Measurements from ENCODE around the gene MOV10L1.
A peak's percentile ranks its signal among the peaks of the same experiment; 100 is the strongest.

Gene MOV10L1

DNA sequence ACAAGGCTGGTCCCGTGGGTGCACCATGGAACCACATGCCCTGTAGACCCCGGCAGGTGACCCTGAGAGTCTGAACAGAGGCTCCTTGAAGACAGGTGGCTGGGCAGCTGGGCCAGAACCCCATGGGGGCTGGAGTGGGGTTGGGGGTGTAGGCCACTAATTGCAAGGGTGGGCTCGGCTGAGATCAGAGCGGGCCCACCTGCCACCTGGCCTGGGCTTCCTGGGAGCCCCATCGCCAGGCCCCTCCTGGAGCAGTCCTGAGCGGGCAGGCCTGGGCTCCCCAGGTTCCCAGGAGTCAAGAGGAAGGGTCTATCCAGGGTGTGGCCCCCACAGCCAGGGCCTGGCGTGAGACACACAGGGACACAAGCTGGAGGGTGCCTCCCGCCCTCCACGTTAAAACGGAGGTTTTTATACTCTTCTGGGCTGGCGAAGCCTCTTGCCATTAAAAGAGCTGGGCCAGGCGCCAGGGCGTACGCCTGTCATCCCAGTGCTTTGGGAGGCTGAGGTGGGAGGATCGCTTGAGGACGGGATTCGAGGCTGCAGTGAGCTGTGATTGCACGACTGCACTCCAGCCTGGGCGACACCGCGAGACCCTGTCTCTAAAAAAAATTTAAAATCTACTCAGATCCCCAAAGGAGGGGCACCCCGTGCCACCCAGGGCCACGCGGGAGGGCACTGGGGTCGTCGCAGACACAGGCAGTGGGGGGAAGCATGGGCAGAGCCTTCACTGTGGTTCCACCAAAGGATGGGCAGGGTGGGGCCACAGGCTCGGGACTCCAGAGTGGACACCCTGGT, 91.1 kb downstream of the MOV10L1 start:
- Histone ChIP-seq H2AFZ (ENCODE audit: low read depth, low read length) (no peak overlapping the region), H3K4me1 (ENCODE audit: insufficient read depth, low read length) (no peaks in the 10 kb centered on the region), H3K9me3 (ENCODE audit: low read length) (peaks cover 4% of the 10 kb centered on the region), H3K27me3 (ENCODE audit: insufficient read depth, low read length) (no peaks in the 10 kb centered on the region), H3K4me3 (ENCODE audit: low read length) (no peak overlapping the region), H3K36me3 (ENCODE audit: insufficient read depth, low read length) (no peaks in the 10 kb centered on the region)

DNA sequence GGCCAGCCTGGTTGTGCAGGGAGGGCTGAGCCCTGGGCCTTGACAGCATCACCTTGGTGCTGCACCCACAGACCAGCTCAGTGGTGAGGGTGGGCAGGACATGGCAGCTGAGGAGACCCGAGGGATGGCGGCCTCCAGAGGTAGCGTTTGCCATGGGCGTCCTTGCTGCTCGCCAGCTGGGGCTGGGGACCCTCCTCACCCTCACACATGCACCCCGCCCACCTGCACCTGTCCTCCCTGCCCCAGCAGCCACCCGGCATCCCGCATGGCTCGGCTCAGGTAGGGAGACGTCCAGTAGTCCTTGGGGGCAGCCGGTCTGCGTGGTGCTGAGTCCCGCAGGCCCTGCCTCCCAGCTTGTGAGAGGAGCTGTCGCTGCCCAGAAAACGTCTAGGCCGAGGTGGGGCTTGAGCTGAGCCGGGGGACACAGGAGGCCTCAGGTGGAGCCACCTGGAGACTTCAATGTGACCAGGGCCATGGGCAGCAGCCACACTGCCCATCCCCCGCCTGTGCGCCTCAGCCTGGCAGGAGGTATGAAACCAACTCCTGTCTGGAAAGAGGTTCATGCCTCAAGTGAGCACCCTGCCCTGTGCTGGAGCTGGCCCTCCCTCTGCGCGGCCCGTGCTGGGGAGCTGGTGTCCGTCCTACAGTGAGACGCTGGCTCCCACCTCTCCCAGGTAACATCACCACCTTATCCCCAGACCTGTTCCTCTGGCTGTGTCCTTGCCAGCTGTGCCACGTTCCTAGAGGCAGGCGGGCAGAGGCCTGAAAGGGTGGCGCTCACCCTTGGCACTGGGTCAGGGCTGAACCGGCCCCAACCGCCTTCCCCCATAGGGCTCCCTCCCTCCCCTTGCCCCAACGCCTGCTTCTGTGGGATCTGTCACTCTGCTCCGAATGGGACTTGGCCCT, 92.6 kb downstream of the MOV10L1 start:
- no peaks in the 10 kb centered on the region for H3K27me3 ChIP-seq (ENCODE audit: insufficient read depth, low read length)
- peaks cover 2% of the 10 kb centered on the region for H3K9me3 ChIP-seq (ENCODE audit: low read length)
- no peaks in the 10 kb centered on the region for H3K36me3 ChIP-seq (ENCODE audit: insufficient read depth, low read length)
- H3K4me3 ChIP-seq (ENCODE audit: low read length), result no peak overlapping the region
- H2AFZ ChIP-seq (ENCODE audit: low read depth, low read length), result no peak overlapping the region
- H3K4me1 ChIP-seq (ENCODE audit: insufficient read depth, low read length), result peaks cover 5% of the 10 kb centered on the region

DNA sequence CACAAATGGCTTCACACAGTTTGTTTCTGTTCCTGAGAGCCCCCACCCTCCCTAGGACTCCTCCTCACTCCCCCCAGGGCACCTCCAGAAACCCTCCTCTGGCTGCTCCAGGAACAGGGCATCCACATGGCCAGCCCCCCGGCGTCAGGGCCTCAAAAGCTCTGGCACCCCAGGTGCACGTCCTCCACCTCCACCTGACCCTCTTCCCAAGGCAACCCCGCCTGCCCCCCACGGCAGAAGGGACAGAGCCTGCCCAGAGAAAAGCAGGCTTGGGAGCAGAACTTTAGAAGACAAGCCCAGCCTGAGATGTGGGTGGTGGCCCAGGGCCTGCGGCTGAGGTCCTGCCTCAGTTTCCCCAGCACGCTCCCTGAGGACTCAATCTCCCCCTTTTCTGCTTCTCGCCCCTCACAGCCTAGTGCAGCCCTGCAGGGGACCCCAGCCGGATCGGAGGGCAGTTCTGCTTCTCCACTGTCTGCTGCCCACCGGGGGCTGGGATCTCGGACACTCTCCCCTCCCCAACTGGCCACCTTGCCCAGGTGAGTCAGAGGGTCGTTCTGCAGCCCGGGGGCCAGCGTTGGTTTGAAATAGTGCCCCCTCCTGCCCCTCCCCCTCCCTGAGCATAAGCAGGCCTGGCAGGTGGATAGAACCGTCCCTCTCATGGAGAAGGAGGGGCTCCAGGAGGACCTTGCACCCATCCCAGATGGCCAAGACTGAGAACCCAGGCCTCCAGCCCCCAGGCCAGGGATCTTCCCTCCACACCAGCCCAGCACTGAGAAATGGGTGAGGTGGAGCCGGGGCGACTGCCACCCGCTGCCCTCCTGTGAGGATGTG, 93.5 kb downstream of the MOV10L1 start:
- Histone ChIP-seq H2AFZ (ENCODE audit: low read depth, low read length) (no peak overlapping the region), H3K27me3 (ENCODE audit: insufficient read depth, low read length) (no peaks in the 10 kb centered on the region), H3K9me3 (ENCODE audit: low read length) (no peaks in the 10 kb centered on the region), H3K36me3 (ENCODE audit: insufficient read depth, low read length) (no peaks in the 10 kb centered on the region), H3K4me1 (ENCODE audit: insufficient read depth, low read length) (peaks cover 5% of the 10 kb centered on the region), H3K4me3 (ENCODE audit: low read length) (no peak overlapping the region)

DNA sequence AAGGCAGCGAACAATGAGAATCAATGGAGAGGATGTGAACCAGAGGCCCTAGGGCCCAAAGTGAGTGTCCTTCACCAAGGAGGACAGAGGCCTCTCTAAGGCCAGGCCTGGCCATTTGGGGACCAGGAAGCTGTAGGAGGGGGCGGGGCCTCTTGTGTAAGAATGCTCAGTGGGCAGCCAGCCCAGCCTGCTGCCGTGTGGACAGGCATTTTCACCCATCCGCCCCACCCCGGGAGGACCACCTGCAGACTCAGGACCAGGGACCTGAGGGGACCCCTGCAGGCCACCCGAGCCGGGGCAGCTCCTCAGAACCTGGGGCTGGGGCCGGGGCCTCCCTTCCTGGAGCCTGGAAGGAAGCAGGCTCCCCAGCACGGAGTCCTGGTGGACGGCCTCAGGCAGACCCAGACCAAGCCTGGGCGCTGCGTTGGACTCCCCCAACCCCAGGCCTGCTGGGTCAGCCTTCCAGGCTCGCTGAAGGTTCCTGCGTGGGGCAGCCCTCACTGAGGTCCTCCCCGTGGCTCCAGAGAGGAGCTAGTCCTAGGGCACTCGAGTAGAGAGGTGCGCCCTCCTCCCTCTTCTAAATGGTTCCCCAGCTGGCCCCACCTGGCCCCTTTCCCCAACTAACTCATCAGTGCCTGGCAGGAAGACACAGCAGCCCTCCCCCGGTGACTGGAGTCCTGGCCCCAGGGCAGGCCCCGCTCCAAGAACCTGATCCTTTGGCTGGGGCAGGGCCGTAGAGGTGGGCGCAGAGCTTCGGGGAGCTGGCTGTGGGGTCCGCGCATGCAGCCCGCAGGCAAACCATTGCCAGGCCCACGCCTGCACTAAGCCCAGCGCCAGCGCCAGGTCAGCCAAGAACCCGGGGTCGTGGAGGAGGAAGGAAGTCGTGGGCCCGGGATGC, 94.4 kb downstream of the MOV10L1 start:
- Histone ChIP-seq H3K4me1 (ENCODE audit: insufficient read depth, low read length) (peaks cover 5% of the 10 kb centered on the region), H2AFZ (ENCODE audit: low read depth, low read length) (no peak overlapping the region), H3K27me3 (ENCODE audit: insufficient read depth, low read length) (no peaks in the 10 kb centered on the region), H3K9me3 (ENCODE audit: low read length) (no peaks in the 10 kb centered on the region), H3K36me3 (ENCODE audit: insufficient read depth, low read length) (no peaks in the 10 kb centered on the region), H3K4me3 (ENCODE audit: low read length) (no peak overlapping the region)

DNA sequence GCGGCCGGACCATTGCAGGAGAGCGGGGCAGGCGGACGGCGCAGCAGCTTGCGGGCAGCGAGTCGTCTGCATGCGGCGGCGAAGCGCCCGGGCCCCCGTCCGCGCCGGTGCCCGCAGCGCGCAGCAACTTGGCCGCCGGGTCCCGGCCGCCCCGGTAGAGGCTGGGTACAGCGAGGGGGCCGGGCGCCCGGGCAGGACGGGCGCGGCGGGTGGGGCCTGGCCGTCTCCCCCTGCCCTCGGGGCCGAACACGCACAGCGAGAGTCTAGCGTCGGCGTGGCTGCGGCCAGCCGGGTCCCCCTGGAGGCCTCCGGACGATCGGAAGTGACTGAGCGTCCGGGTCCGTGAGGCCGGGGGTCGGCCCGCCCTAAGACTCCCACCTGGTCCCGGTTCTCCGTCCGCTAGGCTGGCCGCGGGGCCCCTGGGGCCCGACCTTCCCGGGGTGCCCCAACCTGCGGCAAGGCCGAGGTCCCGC, 95.1 kb downstream of the MOV10L1 start:
- no peaks in the 10 kb centered on the region for H3K36me3 ChIP-seq (ENCODE audit: insufficient read depth, low read length)
- H3K4me3 ChIP-seq (ENCODE audit: low read length), result no peak overlapping the region
- peaks cover 5% of the 10 kb centered on the region for H3K4me1 ChIP-seq (ENCODE audit: insufficient read depth, low read length)
- H2AFZ ChIP-seq (ENCODE audit: low read depth, low read length), result no peak overlapping the region
- H3K9me3 ChIP-seq (ENCODE audit: low read length), result no peaks in the 10 kb centered on the region
- H3K27me3 ChIP-seq (ENCODE audit: insufficient read depth, low read length), result no peaks in the 10 kb centered on the region

DNA sequence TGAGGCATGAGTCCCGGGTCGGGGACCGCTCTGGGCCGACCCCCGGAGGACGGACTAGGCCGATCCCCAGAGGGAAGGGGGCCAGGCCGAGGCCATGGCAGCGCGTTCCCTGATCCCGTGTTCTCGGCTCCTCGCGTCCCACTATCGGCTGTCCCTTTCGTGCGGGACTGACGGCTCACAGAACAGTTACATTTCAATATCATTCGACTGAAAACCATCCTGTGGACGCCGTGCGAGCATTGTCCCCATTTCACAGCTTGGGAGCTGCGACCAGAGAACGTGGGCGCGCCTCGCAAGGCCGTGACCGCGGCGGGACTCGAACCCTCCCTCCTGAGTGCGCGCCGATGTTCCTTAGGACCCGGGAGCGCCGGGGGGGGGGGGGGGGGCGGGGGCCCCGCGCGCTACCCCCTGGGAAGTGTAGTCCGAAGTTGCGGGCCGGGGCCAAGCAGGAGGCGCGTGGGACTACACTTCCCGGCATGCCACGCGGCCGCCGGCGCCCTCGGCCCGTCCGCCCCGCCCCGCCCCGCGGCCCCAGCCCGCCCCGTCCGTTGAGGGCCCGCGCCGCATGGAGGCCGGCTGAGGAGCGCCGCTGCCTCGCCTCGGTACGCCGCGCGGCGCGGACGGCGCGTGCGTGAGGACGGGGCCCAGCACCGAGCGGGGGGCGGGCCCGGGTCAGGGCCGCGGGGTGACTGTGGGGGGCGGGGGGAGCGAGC, 95.7 kb downstream of the MOV10L1 start, which contains the start of gene TRABD:
TRABD (plus strand) TSS at position 539 of the 713 bp plus-strand sequence. CDS start 7,148 bp downstream, outside the sequence.
- Histone ChIP-seq H3K4me1 (ENCODE audit: insufficient read depth, low read length) (peaks cover 5% of the 10 kb centered on the region), H3K36me3 (ENCODE audit: insufficient read depth, low read length) (no peaks in the 10 kb centered on the region), H3K9me3 (ENCODE audit: low read length) (no peaks in the 10 kb centered on the region), H2AFZ (ENCODE audit: low read depth, low read length) (peak within 1 kb of the TSS; percentile 43), H3K4me3 (ENCODE audit: low read length) (peak within 1 kb of the TSS; percentile 70), H3K27me3 (ENCODE audit: insufficient read depth, low read length) (no peaks in the 10 kb centered on the region)

DNA sequence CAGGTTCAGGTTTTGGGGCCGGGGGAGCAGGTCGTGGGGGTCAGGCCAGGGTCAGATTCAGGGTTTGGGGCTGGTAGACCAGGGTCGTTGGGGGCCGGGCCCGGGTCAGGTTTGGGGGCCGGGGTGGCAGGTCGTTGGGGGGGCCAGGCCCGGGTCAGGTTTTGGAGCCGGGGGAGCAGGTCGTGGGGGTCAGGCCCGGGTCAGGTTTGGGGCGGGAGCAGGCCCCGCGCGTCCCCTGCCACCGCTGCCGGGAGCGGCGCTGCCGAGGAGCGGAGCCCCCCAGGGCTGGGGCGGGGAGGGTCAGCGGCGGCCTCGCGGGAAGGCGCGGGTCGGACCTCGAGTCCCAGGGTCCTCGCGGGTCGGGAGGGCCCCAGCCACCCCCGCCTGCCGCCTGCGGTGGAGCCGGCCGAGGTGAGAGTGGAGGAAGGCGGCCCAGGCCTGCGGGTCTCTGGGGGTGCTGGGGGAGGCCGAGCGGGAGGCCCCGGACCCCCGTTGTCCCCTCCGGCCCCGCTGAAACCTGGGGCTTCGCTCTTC, 96.4 kb downstream of the MOV10L1 start:
- peak overlapping the region; percentile 43 for H2AFZ ChIP-seq (ENCODE audit: low read depth, low read length)
- no peaks in the 10 kb centered on the region for H3K9me3 ChIP-seq (ENCODE audit: low read length)
- no peaks in the 10 kb centered on the region for H3K36me3 ChIP-seq (ENCODE audit: insufficient read depth, low read length)
- peak overlapping the region; percentile 70 for H3K4me3 ChIP-seq (ENCODE audit: low read length)
- peaks cover 5% of the 10 kb centered on the region for H3K4me1 ChIP-seq (ENCODE audit: insufficient read depth, low read length)
- H3K27me3 ChIP-seq (ENCODE audit: insufficient read depth, low read length), result no peaks in the 10 kb centered on the region

DNA sequence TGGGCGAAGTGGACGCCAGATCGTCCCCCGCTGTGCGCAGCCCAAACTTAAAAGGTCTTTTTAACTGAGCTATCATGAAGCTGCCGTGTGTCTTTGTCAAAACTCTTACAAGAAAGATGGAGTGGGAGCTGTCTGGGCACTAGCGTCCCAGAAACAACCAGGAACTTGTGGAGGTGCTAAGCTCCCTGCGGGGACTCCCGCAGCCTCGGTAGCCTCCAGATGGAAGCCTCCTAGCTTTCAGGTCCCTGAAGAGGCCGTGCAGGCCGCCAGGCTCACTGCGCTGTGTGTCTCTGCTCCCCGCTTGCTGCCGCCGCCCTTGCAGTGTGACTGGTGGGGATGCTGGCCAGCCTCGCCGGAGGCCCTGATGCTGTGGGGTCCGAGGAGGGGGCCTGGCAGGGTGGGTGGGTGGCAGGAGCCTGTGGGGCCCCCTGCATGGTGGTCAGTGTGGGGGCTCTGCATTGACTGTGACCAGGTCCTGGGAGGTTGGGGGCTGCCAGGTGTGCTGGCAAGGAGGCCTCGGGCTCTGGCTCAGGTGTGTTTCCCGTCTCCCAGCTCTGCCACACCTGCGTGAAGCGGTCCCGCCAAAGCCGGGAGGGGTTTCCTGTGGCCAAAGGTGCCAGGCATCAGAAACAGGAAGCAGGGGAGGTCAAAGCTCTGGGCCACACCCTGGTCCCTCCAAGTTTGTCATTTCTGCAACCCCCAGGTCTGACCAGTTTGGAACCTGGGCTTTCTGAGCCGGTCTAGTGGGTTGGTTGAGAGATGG, 97.1 kb downstream of the MOV10L1 start:
- Histone ChIP-seq H3K4me3 (ENCODE audit: low read length) (peak overlapping the region; percentile 70), H3K27me3 (ENCODE audit: insufficient read depth, low read length) (no peaks in the 10 kb centered on the region), H3K4me1 (ENCODE audit: insufficient read depth, low read length) (peaks cover 5% of the 10 kb centered on the region), H3K36me3 (ENCODE audit: insufficient read depth, low read length) (no peaks in the 10 kb centered on the region), H2AFZ (ENCODE audit: low read depth, low read length) (peak overlapping the region; percentile 43), H3K9me3 (ENCODE audit: low read length) (no peaks in the 10 kb centered on the region)

DNA sequence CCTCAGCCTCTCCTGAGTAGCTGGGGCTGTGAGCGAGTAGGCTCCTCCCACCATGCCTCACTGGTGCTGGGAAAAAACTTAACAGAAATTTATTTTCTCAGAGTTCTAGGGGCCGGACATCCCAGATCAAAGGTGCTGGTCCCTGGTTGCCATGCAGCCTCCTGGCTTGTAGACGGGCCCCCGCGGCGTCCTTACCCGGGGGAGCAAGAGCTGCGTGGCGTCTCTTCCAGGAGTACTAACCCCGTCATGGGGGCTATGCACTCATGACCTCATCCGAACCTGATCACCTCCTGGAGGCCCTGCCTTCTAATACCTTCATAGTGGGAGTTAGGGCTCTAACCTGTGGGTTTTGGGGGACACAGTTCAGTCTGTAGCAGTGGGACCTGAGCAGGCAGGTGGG, 98.5 kb downstream of the MOV10L1 start:
- Histone ChIP-seq H2AFZ (ENCODE audit: low read depth, low read length) (no peak overlapping the region), H3K36me3 (ENCODE audit: insufficient read depth, low read length) (no peaks in the 10 kb centered on the region), H3K27me3 (ENCODE audit: insufficient read depth, low read length) (no peaks in the 10 kb centered on the region), H3K4me3 (ENCODE audit: low read length) (no peak overlapping the region), H3K9me3 (ENCODE audit: low read length) (no peaks in the 10 kb centered on the region), H3K4me1 (ENCODE audit: insufficient read depth, low read length) (peaks cover 5% of the 10 kb centered on the region)

DNA sequence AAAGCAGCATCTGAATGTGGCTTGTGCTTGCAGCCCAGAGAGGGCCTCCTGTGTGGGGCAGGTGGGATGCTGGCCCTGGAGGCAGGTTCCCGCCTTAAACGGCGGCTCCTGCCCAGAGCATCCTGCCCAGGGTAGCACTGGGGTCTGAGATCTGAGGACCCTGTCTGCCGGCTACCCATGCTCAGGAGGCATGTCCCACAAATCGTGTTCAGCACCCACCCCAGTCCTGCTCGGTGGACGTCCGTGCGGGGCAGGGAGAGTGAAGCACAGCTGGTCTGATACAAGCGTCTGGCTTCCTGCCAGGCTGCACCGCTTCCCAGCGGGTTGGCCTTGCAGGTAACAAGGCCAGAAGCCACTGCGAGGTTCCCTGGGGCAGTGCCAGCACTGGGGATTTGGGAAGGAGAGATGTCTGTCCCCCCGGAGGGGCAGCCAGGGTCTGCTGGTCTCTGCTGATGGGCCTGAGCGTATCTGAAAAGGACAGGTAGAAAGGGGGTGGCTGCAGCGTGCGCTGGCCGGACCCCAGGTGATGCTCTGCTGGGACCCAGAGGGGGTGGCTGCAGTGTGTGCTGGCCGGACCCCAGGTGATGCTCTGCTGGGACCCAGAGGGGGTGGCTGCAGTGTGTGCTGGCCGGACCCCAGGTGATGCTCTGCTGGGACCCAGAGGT, 99.5 kb downstream of the MOV10L1 start:
- H3K4me1 ChIP-seq (ENCODE audit: insufficient read depth, low read length), result peaks cover 5% of the 10 kb centered on the region
- H3K4me3 ChIP-seq (ENCODE audit: low read length), result no peak overlapping the region
- H2AFZ ChIP-seq (ENCODE audit: low read depth, low read length), result no peak overlapping the region
- no peaks in the 10 kb centered on the region for H3K9me3 ChIP-seq (ENCODE audit: low read length)
- H3K27me3 ChIP-seq (ENCODE audit: insufficient read depth, low read length), result no peaks in the 10 kb centered on the region
- H3K36me3 ChIP-seq (ENCODE audit: insufficient read depth, low read length), result peaks cover 2% of the 10 kb centered on the region

Measured in neuron (in vitro differentiated cells).